Adrenal gland (tissue), 5 donors: ENCODE results near the gene PDSS1.

Experiments used
- POLR2A ChIP-seq, 2 donors: fragments of 450-650 bp; IDR thresholded peaks; one replicate each; pipeline ENCODE4 v1.6.1; 2017; ENCODE audit warnings: antibody characterized with exemption in 2 of 2, mild to moderate bottlenecking in 2 of 2, moderate library complexity in 1 of 2
- TF ChIP-seq, protein P1 (sequence below), 6 experiments: fragments of 450-650 bp in 4 of 6; fragments of 200-600 bp in 2 of 6; sonication (generic) in 1 of 6; IDR thresholded peaks; 1 replicate in 5 of 6; 2 replicates in 1 of 6; pipeline versions ENCODE4 v1.5.1 to v1.8.0; 2016 to 2021; ENCODE audit warnings: antibody characterized with exemption in 6 of 6, mild to moderate bottlenecking in 2 of 6, moderate library complexity in 1 of 6
- donor health status: DM: no; HTN: no; CAD: no.

DNA sequence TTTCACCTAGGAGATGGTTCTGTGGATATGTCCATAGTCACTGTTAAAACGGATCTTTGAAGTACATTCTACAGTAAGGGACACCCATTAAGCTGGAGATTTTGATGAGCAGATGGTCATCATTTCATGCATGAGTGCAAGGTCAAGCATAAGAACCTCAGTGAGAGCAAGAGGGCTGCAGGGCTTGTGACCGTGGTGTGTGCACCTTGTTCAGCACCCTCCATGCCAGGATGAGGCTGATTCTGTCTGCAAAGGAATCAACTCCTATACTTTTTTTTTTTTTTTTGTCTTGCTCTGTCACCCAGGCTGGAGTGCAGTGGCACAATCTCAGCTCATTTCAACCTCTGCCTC, 17.6 kb downstream of the PDSS1 start:
- TF ChIP-seq, protein P1, sequence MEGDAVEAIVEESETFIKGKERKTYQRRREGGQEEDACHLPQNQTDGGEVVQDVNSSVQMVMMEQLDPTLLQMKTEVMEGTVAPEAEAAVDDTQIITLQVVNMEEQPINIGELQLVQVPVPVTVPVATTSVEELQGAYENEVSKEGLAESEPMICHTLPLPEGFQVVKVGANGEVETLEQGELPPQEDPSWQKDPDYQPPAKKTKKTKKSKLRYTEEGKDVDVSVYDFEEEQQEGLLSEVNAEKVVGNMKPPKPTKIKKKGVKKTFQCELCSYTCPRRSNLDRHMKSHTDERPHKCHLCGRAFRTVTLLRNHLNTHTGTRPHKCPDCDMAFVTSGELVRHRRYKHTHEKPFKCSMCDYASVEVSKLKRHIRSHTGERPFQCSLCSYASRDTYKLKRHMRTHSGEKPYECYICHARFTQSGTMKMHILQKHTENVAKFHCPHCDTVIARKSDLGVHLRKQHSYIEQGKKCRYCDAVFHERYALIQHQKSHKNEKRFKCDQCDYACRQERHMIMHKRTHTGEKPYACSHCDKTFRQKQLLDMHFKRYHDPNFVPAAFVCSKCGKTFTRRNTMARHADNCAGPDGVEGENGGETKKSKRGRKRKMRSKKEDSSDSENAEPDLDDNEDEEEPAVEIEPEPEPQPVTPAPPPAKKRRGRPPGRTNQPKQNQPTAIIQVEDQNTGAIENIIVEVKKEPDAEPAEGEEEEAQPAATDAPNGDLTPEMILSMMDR (IDR thresholded peaks at IDR 0.05) = no peak
- no peak for TF ChIP-seq POLR2A (IDR thresholded peaks at IDR 0.05)
